HG02884 (cell line): ENCODE data around the gene EPB41L1.

Experiments
- ATAC-seq: cut with Tn5 transposase; IDR thresholded peaks from one replicate; pipeline ENCODE4 v1.9.1; 2021; ENCODE audit warnings: mild to moderate bottlenecking, moderate library complexity; ENCODE audit not compliant: unreplicated experiment

Gene EPB41L1

GRCh38 chr20:36153736-36154699 is 522 bp upstream of the EPB41L1 start:
- no peak for ATAC-seq

GRCh38 chr20:36155629-36155971 is 1.1 kb downstream of the EPB41L1 start:
- no peak for ATAC-seq

GRCh38 chr20:36155991-36156390 is 1.5 kb downstream of the EPB41L1 start:
- ATAC-seq = no peak

- no peak for ATAC-seq
Measured at GRCh38 chr20:36157610-36158009, 3.1 kb downstream of the EPB41L1 start.

GRCh38 chr20:36158160-36158741 is 3.7 kb downstream of the EPB41L1 start:
- no peak for ATAC-seq

- no peak for ATAC-seq
Measured at GRCh38 chr20:36159833-36160232, 5.3 kb downstream of the EPB41L1 start.

- no peak for ATAC-seq
Measured at GRCh38 chr20:36162272-36162966, 7.9 kb downstream of the EPB41L1 start.

GRCh38 chr20:36167902-36168503 is 13.5 kb downstream of the EPB41L1 start:
- no peak for ATAC-seq

- no peak for ATAC-seq
Measured at GRCh38 chr20:36170542-36171215, 16.1 kb downstream of the EPB41L1 start.

- no peak for ATAC-seq
Measured at GRCh38 chr20:36173451-36173933, 19.0 kb downstream of the EPB41L1 start.

GRCh38 chr20:36175016-36175415 is 20.5 kb downstream of the EPB41L1 start:
- no peak for ATAC-seq

- ATAC-seq = no peak
Measured at GRCh38 chr20:36175475-36175995, 21.0 kb downstream of the EPB41L1 start.

GRCh38 chr20:36177716-36178115 is 23.2 kb downstream of the EPB41L1 start:
- ATAC-seq = no peak

GRCh38 chr20:36179170-36179945 is 24.8 kb downstream of the EPB41L1 start:
- ATAC-seq = no peak

GRCh38 chr20:36180323-36180722 is 25.8 kb downstream of the EPB41L1 start:
- no peak for ATAC-seq

- no peak for ATAC-seq
Measured at GRCh38 chr20:36181934-36182603, 27.5 kb downstream of the EPB41L1 start.

- ATAC-seq = no peak
Measured at GRCh38 chr20:36182604-36183154, 28.1 kb downstream of the EPB41L1 start.

- ATAC-seq = no peak
Measured at GRCh38 chr20:36183155-36183944, 28.8 kb downstream of the EPB41L1 start.
